ENCODE results near the gene PRKCA.

Gene PRKCA

DNA sequence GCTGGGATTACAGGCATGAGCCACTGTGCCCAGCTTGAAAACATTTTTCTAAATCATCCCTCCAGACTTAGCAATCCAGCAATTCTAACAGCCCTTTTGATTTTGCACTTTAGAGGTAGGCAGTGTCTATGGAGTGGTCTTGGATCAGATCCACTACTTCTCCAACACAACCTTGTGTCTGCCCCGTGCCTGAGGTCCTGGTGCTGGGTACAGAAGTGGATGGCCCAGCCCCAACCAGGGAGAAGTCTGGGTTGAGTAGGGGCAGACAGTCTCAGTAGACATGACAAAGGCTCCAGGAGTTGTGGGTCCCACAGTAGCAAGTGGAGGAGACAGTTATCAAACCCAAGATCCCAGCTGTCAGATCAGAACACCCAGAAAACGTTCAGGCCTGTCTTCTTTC, 460.6 kb downstream of the PRKCA start:
- DNase-seq, result no peak

DNA sequence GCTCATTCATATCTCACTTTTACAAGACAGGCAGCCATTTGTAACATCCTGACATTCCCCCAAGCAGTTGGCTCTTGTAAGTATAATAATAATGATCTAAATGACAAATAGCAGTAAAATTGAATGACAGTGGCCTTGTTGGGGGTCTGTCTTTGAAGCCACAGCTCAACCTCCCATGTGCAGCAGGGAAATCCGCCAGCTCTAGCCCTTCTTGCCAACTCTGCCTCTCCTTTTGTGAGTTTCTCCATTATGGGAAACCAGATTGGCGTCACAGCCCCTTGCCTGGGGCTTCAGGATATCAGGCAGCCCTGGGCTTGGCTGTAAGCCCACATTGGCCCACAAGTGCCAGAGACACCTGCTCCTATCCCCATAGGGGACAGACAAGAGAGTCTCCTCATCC, 462.1 kb downstream of the PRKCA start:
- no peak for DNase-seq

DNA sequence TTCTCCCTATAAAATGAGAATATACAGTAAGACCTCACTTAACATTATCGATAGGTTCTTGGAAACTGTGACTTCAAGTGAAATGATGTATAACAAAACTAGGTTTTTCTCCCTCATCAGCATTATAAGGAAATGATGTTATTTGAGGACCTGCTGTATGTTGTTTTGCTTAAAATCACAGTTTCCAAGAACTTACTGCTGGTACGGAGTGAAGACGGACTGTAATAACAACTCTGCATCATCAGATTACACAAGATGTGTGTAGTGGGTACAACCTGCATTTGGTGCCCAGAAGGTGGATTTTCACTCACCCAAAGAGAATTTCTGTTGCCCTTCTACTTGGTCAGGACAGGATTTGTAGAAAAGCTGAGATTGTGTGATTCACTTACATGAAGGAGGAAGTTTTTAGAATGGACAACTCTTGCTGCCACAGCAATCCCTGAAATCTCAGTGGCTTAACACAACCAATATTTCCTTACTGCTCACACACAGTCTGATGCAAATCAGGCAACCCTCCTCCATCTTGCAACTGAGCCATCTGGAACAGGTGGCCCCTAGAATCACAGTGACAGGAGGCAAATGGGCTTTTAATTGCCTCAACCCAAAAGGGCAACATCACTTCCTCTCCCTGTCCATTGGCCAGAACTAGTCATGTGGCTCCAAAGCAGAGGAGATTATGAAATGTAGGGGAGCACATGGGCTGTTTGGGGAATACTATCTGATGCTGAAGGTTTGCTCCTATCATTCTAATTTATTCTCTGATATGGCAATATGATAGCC, 464.9 kb downstream of the PRKCA start:
- no peak for DNase-seq

DNA sequence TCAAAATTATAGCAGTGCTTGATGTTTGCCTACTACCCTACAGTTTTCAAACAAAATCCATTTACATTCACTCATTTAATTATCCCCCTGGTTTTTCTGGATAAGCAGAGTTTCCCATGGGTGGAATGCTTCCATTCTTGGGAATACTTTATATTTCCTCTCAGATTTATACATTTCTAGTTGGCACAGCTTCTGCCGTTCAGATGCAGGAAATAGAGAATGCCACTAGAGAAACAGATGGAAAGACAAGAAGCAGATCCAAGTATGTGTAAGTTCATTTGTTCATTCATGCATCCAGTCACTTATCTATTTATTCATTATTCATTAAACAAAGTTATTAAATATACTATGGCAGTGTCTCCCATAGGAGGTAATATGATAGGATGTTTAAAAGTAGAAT, 467.5 kb downstream of the PRKCA start:
- DNase-seq, result no peak

DNA sequence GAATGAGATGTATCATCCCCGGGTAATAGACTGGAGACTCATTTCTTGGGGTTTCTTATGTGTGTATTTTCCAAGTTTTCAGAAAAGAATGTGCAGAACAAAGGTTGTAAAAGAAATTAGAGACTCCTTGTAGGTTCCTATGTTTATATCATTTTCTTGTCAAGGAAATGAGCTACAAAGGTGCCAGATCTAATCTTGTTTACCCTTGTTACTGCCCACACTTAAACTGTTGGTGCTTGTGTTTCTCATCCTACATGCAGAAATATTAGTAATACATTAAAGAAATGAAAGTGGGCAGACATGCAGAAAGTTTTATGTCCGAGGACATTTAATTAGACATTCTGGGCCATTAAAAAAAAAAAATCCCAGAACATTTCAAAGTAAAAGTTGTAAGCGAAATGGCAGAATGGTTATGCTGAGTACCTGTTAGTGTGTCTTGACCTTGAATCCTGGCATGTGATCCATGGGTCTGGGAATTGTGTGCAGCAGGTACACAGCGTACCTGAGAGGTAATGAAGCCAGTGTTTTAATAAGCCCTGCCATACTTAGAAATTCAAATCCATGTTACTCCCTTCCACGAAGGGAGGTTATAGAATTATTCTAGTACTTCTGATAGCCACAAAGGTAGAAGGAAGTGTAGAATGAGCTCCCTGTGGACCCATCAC, 469.9 kb downstream of the PRKCA start:
- DNase-seq, result no peak

DNA sequence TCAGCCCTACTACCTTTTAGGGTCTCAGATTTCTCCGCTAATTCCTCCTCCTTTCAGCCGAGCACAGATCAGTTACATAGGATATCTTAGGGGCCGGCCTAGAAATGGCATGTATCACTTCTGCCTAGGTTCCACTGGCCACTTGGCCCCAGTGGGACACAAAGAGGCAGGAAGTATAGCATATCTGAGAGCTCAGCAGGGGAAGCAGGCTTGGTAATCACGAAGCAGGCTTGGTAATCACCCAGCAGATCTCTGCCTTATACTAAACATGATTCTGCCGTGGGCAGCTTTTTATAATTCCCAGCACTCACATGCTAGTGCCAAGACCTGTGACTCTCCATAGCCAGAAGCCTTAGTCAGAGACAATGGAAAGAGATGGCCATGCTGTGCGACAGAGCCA, 472.9 kb downstream of the PRKCA start:
- DNase-seq, result no peak

DNA sequence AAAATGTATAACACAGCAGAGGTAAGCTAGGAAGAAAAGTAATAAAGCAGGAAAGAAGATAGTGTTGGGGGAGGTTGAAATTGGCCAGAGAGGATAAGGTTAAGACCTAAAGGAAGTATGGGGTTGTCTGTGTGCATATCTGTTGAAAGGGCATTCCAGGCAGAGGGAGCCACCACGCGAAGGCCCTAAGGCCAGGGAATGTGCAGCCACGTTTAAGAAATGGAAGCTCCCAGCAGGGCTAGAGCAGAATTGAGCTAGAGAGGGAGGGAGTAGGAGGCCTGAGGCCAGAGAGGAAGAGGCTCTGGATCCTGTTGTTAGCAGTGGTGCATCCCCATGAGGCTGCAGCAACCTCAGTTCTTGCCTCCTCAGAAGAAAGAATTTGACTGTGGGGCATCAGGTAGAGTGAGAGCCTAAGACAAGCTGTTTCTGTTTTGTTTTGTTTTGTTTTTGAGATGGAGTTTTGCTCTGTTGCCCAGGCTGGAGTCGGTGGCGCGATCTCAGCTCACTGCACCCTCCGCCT, 473.5 kb downstream of the PRKCA start:
- no peak for DNase-seq

DNA sequence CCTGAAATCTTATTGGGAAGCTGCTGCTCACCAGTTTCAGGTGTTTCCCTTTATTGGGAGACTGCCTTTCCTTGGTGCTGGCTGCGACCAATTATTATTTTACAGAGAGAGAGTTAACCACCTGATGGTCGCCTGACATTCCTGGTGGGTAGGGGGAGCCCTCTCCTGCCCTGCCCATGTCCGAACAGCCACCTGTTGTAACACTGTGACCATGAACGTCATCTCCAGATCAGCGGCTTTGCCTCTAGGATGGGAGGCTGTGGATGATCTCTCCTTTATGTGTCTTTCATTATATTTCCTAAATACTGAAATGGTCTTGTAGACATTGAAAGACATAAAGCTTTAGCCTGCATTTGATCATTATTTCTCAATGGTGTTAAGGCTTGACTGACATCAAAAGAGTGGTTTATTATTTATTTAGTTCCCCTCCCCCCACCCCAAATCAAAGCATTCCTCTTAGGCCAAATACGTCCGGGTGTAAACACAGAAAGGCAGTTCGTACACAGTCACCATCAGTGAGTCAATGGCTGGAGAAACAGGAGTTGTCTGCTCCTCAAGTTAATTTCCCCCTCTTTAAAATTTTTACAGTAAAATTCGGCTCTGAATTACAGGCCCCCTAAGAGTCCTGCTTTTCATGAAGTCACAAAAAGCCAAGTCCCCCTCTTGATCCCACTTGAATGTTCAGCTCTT, 474.7 kb downstream of the PRKCA start:
- DNase-seq, result no peak

DNA sequence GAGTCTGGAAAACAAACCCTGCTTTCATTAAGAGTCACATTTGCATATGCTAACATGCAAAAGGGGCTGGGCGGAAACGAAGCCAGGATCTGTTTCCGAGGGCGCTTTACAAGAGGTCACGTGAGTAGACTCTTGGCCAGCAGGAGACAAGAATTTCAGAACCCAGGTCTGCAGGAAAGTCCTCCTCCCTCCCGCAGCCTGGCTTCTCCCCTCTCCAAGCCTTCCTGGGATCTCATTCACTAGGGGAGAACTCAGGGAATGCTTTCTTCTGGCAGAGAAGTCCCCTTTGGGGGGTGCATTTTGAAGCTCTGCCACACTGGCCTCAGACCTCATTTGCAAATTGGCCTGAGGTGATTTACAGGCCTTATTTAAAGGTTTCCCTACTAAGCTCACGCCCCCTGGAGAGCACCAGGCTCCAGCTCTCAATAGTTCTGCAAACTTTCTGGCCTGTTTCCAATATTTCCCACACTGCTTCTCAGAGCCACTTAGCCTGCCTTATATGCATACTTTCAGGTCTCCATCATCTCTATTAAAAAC, 475.3 kb downstream of the PRKCA start:
- peak; percentile 48 for DNase-seq

DNA sequence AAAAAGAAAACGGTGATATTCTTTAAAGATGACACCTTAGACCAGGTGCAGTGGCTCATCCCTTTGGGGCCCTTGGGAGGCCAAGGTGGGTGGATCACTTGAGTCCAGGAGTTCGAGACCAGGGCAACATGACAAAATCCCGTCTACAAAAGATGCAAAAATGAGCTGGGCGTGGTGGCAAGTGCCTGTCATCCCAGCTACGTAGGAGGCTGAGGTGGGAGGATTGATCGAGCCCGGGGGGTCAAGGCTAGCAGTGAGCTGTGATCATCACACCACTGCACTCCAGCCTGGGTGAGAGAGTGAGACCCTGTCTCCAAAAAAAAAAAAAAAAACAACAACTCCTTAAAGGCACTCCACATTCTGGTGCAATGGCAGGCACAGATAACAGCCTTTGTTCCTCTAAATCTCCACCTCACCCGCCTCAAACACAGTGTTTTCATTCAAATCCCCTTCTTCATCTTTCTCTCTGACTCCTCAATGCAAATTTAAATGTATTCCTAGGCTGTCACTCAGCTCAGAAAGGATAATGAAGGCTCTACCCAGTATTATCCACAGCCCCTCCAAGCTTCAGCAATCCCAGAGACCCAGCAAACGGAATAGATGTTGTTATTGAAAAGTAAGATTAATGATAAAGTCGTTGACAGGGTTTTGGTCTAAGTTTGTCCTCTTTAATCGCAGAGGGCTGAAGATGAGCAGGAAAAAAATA, 476.3 kb downstream of the PRKCA start:
- DNase-seq, result no peak

DNA sequence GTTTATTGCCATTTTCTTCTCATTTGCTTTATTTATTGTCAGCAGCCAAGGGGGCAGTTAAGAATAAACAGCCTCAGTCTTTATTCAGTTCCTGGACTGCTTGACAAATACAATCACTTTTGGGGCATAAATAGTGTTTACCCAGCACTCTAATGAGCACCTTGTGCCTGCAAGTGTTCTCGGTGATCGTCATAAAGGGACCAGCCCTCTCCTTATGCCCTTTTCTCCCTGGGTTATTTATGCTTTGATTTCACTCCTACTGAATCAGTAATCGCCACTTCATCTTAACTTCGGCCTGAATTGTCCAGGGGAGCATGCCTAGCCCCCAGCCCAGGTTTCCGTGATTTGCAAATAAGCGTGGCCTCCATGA, 476.8 kb downstream of the PRKCA start:
- no peak for DNase-seq

DNA sequence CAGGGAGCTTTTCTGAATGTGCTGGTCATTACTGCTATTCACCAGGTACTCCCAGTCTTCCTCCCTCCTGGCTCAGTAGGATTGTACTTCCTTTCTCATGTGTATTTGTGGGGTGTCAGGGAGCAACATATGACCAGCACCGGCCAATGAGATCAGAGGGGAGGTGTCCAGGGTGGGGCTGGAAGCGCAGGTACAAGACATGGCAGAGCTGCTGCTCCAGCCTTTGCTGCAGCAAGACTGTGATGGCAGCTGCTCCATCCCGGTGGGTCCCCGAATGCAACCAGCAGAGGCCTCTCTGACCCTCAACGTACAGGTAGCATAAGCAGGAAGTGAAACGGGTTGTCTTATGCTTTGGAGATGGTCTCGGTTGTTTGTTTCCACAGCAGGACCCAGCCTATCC, 478.7 kb downstream of the PRKCA start:
- no peak for DNase-seq

DNA sequence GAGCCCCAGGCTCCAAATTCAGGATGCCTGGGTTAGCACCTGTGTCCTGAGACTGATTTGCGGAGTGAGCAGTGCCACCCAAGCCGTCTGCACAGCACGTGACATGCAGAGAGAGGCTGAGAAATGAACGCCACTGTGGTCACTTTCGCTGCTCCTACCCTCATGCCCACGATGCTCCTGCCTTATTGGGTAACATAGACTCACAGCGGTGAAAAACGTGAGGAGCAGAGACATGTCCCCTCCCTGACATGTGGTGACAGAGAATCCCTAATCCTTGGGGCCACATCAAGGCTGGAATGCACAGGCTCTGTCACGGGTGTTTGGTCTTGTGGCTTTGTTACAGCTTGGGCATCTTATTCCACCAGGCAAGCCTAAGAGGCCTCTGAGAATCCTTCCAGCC, 480.4 kb downstream of the PRKCA start:
- DNase-seq, result no peak

DNA sequence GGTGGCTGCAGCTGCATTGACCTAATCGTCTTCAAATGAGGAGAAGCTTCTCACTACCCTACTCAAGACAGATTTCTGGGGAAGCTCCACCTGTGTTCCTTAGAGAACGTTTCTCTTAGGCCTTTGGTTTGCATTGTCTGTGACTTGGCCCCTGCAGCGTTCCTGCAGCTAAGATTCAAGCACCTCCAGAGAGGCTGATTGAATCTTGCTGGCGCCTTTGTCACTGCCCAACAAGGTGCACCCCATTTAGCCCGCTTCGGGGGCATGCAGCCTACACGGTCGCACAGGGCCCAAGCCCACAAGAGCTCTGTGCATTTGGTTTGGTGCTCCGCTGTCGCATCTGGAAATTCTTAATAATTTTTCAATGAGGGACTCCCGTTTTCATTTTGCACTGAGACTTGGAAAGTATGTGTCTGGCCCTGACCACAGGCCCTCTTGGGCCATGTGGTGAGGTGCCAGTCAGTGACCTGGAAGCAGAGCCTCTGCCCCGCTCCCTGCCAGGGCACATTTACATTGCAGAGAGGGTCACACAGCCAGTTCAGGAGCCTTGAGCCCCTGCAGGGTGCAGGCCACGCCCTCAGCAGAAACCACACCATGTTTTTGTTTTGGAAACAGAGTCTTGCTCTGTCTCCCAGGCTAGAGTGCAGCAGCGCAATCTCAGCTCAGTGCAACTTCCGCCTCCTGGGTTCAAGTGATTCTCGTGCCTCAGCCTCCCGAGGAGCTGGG, 481.4 kb downstream of the PRKCA start:
- DNase-seq, result no peak

DNA sequence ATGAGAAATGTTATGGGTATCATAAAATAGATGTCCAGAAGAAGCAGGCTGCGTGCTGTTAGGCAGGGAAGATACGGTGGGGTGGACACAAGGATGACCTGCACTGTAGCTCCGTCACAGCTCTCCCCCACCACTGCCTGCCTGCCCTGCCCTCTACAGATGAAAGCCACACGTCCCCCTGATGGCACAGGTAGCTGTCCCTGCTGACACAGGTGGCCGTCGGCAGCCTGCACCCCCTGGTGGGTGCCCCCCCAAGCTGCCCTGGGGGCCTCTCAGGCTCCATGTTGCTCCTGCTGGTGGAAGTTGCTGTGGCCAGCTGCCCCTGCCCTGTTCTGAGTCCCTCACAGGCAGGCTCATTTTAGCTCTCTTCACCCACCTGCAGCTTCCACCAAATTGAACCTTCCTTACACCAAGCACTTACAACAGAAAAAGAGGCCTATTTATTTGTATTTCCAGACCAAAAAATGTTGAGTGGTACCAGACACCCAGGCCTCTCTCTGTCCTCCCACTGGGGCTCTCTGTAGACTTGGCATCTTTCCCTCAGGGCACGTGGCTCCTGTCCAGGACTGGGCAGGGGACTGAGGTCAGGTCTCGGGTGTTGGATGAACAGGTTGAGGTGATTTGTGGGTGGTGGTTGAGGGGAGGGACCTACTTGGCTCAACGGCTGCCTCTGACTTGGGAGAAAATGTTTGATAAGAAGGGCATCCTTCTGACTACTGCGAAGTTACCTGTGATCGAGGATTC, 482.4 kb downstream of the PRKCA start:
- DNase-seq, result peak; percentile 41

DNA sequence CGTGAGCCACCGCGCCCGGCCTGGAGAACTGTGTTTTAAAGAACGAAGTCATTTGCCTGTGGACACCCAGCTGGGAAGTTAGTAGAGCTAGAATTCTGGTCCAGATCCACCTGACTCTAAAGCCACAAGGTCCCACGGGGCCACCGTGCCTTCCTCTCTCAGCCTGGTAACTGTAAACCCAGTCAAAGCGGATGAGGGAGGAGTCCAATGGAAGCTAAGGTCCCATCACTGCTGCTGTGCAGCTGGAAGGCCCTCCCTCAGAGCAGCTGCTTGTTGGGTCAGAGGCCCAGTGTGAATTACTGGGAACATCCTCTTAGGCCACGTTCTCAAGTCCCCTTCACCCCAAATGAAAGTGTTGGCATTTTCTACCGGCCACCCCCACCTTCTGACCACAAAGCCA, 483.7 kb downstream of the PRKCA start:
- peak; percentile 35 for DNase-seq

DNA sequence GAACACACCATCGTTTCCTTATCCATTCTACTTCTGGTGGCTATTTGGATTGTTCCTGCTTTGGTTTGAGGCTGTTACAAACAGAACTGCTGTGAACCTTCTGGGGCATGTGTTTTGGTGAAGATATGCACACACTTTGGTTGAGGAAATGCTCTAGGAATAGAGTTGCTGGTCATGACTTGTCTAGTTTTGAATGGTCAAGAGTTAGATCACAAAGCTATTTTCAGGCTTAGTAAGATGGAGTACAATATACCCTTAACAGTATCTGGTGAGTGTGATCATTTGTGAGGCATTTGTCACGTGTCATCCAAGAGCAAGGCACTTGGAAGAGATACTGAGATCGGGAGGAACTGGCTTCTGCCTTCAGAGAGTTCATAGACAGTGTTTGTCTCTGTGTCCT, 485.5 kb downstream of the PRKCA start:
- DNase-seq, result no peak

DNA sequence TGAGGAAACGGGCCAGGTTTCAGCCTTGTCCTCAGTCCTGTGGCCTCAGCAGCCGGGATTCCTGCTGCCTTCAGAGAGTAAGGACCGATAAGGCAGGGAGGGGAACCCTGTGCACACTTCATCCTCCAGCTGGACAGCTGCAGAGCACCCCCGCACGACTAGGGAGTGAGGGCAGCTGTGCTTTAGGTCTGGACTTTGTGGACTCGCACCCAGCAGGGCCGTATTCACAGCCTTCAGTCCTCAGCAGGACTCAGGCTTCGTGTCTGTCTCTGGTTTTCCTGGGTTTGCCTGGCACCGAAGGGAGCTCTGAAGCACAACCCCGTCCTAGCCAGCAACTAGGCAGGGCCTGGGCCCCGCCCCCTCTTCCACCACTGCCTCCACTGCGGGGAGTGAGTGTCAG, 486.7 kb downstream of the PRKCA start:
- no peak for DNase-seq

DNA sequence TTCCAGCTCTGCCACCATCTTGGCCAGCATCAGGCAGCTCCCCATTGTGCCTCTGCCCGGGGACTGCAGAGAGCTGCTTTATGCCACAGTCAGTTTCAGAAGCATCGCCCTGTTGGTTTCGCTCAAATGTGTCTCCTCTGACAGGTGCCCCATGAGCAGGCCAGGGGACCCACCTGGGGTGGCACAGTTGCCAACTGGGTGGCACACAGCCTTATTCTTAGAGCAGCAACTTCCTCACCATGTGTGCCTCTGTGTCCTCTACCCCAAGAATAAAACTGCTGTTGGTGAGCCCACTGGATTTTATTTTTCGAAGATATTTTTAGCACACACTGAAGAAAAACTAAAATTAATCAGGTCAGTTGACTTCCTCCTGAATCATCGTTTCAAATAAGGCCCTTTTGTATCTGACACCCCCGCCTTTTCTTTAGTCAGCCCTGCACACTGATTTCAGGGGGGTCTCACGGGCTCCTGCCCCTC, 487.6 kb downstream of the PRKCA start:
- no peak for DNase-seq

DNA sequence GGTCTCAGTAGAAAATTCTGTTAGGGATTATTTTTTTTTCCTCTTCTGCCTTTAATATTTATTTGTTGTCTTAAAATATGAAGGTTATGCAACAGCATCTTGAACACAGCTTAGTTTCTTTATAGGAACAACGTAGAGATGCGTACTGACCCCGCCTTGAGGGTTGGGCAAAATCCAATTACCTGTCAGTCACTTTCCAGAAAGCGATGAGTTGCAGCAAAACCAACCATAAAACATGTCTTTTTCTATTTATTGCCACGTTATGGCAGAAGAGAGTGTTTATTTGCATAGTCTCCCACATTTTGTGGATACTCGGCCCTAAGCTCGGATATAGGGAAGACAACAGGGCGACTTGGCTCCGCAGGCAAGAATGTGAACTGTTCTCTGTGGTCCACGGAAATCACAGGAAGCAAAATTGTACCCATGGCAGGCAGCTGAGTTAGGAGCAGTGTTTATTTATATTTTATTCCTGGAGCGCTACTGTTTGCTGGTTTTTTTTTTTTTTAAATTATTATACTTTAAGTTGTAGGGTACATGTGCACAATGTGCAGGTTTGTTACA, 488.2 kb downstream of the PRKCA start:
- no peak for DNase-seq

DNA sequence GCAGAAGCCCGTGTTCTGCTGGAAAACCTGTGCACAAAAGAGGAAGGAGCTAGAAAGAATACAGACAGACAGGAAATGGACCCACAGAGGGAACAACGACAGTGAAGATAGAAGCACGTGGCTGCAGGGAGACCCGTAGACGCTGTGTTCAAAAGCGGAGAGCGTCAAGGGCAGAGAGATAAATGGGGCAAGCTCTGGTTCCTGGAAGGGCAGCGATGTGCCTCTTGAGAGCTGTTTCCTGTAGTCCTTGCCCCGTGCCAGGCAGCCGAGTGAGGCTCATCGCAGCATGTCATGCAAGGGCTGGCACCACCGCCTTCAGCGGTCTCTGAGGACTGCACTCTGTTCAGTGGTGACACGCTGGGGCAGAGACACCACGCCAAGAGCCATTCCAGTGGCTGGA, 488.9 kb downstream of the PRKCA start:
- no peak for DNase-seq

All from NCI-H146 (cell line).